Gastroesophageal sphincter (tissue), 4 donors: ENCODE measurements around the gene KRTAP10-2. TPM values are rescaled to one million over a fixed set of nuclear protein-coding genes. Genes with fewer than 3 reads are reported as not detected.
"Not testable (repeated sequence)": the region's sequence is repeated elsewhere in the genome, so short reads cannot be mapped to it uniquely, and the experiment has no call there.

ENCODE experiments used
- ATAC-seq: fragments of 150-250 bp; one replicate; pipeline ENCODE4 v1.9.1; 2016; ENCODE audit warnings: mild to moderate bottlenecking, moderate library complexity
- H3K27ac ChIP-seq, 4 donors: fragments of 200-600 bp; sonication (generic) in 3 of 4; 1 replicate in 3 of 4; 2 replicates in 1 of 4; pipeline ENCODE4 v1.5.1; 2016 to 2019
- H3K27me3 ChIP-seq: fragments of 200-600 bp; sonication (generic); one replicate; pipeline ENCODE4 v1.5.1; 2019
- H3K36me3 ChIP-seq, 2 donors: fragments of 200-600 bp; sonication (generic); one replicate each; pipeline ENCODE4 v1.5.1; 2019; ENCODE audit warnings: control low read depth in 1 of 2
- H3K4me1 ChIP-seq, 3 donors: fragments of 200-600 bp; sonication (generic); 1 replicate in 2 of 3; 2 replicates in 1 of 3; pipeline ENCODE4 v1.5.1; 2016 to 2019; ENCODE audit warnings: control low read depth in 2 of 3
- H3K4me3 ChIP-seq, 2 donors: fragments of 200-600 bp; sonication (generic); one replicate each; pipeline ENCODE4 v1.5.1; 2019; ENCODE audit warnings: mild to moderate bottlenecking in 1 of 2, moderate library complexity in 1 of 2
- H3K9me3 ChIP-seq, 3 donors: fragments of 200-600 bp; sonication (generic); one replicate each; pipeline ENCODE4 v1.5.1; 2017 to 2019; ENCODE audit warnings: control low read depth in 2 of 3
- EP300 ChIP-seq: sonication (generic); formaldehyde crosslinking; IDR thresholded peaks from one replicate; pipeline ENCODE4 v1.6.1; 2017; ENCODE audit warnings: antibody characterized with exemption, mild to moderate bottlenecking
- POLR2A ChIP-seq, 2 donors: fragments of 450-650 bp; IDR thresholded peaks; one replicate each; pipeline ENCODE4 v1.6.1; 2017; ENCODE audit warnings: antibody characterized with exemption in 2 of 2, mild to moderate bottlenecking in 2 of 2, moderate library complexity in 1 of 2
- POLR2AphosphoS5 ChIP-seq: sonication (generic); formaldehyde crosslinking; IDR thresholded peaks from one replicate; pipeline ENCODE4 v1.6.1; 2017; ENCODE audit warnings: antibody characterized with exemption
- WGBS, 2 donors: methylation state at CpG; one replicate each; pipeline ENCODE4 v1.1.5; 2018; ENCODE audit warnings: low coverage in 1 of 2; 5-methylcytosine and 5-hydroxymethylcytosine counted together
- total RNA-seq, 4 donors: library from RNA; depleted of rRNA; stranded (reverse); fragments of >200 nt; gene quantifications; one replicate each; pipeline ENCODE4 v1.1.0, GENCODE V29; 2016
- TF ChIP-seq, protein P1 (sequence below), 4 experiments: fragments of 200-600 bp in 2 of 4; fragments of 450-650 bp in 2 of 4; sonication (generic) in 1 of 4; IDR thresholded peaks; one replicate each; pipeline ENCODE4 v1.5.1; 2017 to 2019; ENCODE audit warnings: antibody characterized with exemption in 4 of 4, mild to moderate bottlenecking in 2 of 4, moderate library complexity in 2 of 4

KRTAP10-2 gene
- total RNA-seq, 4 donors from 2014 or later, result not detected

DNA sequence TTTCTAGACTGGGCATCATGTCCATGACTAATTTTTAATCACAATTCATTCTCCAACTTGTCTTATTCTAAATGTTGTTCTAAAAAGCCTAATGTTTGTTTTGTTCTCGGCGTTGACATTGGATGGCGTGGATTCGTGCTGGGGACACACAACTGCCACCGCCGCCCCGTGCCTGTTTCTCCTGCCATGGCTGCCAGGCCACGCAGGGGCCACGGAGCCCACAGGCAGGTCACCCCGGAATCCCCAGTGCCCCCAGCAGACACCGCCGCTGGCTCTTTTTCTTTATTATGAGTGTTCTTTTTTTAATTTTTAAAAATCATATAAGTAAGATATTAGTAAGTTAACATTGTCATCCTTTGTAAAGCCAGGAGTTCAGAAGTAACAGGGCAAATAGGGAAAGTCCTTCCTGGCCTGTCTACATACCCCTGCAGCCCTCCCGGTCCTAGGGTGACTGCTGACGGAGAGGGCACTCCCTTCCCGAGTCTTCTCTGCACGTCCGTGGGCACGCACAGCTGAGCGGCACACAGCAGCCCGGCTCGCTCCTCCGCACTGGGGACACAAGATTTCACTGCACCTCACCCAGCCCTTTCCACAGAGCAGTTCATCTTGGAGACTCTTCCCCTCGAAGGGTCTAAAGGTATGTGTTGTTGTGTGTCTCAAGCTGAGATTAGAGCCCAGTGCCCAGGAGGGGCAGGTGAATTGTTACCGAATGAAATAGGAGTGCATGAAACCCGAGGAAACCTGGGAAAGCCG is 43.5 kb downstream of the KRTAP10-2 start:
- 83% methylated on average over 6 of the region's 26 CpGs; no CpG with 5 or more reads in 1 of the 2 donors for WGBS, 2 donors
- H3K27ac ChIP-seq, result no peak overlapping the region
- TF ChIP-seq EP300, result no peak
- TF ChIP-seq, protein P1, sequence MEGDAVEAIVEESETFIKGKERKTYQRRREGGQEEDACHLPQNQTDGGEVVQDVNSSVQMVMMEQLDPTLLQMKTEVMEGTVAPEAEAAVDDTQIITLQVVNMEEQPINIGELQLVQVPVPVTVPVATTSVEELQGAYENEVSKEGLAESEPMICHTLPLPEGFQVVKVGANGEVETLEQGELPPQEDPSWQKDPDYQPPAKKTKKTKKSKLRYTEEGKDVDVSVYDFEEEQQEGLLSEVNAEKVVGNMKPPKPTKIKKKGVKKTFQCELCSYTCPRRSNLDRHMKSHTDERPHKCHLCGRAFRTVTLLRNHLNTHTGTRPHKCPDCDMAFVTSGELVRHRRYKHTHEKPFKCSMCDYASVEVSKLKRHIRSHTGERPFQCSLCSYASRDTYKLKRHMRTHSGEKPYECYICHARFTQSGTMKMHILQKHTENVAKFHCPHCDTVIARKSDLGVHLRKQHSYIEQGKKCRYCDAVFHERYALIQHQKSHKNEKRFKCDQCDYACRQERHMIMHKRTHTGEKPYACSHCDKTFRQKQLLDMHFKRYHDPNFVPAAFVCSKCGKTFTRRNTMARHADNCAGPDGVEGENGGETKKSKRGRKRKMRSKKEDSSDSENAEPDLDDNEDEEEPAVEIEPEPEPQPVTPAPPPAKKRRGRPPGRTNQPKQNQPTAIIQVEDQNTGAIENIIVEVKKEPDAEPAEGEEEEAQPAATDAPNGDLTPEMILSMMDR (IDR thresholded peaks at IDR 0.05), result no peak
- no peak for TF ChIP-seq POLR2AphosphoS5
- no peak for TF ChIP-seq POLR2A (IDR thresholded peaks at IDR 0.05)
- peaks cover 78% of the 10 kb centered on the region for H3K27me3 ChIP-seq
- peaks cover 0 to 9% (median 5%) of the 10 kb centered on the region in 3 donors for H3K4me1 ChIP-seq
- no peaks in the 10 kb centered on the region for H3K36me3 ChIP-seq
- H3K9me3 ChIP-seq, result no peaks in the 10 kb centered on the region
- H3K4me3 ChIP-seq, result no peak overlapping the region
- no peak for ATAC-seq

DNA sequence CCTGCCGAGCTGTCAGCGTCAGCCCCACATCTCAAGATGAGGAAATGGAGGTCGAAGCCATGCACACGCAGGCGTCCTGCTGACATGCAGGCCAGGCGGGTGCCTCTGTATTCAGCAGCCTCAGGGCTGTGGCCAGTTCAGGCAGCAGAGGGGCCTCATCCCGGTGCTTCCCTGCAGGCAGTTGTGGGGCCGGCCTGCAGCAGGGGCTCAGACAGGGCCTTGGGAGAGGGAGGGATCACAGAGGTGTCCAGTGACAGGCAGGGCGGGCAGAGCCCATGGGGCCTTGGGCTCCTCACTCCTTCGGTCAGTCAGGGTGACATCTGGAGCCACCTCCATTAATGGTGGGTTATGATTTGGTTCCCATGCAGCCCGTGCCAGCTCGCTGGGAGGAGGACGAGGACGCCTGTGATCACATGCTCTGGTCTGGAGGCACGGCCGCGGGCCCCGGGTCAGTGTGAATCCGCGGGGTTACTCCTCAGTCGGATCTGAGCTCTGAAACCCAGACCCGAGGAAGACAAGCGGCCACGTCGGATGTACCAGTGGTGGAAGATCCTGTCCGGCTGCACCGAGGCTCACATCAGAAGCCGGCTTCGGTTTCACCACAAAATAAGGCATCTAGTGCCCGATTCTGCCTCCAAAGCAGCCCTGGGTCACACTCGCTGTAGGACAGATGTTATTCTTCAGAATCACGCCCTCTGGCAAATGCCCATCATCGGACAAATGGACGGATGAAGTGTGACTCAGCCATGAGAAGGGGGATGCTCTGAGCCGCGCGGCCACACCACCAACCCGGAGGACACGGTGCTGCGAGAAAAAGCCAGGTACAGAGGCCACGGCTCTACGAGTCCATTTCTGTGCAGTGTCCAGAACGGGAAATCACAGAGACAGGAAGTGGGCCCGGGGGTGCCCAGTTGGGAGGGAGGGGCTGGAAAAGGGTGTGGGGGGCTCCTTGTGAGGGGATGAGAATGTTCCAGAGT is 44.7 kb downstream of the KRTAP10-2 start:
- no peak overlapping the region for H3K27ac ChIP-seq
- WGBS, 2 donors, result 60 to 77% methylated on average over 9 to 18 of the region's 44 CpGs
- ATAC-seq, result no peak

DNA sequence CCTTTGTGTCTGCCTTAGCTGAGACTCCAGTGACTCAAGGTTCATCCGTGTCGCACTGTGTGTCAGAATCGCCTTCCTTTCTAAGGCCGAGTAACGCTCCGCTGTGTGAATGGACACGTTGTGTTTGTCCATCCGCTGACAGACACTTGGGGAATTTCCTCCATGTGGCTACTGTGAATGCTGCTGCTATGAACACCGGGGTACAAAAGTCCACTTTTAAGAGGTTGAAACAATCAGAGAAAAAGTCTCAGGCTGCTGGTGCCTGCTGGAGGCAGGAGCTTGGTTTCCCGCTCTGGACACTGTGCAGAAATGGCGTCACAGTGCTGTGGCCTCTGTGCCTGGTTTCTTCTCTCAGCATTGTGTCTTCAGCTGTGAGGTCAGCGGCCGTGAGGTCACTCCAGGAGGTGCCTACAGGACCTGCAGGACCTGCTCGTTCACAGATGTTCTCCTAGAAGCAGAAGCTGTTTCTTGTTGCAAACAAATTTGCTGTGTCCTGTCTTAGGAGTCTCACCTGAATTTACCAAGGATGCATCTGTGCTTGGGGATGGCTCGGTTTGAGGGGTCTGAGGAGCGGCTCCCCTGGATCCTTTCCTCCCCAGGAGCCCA is 45.5 kb downstream of the KRTAP10-2 start:
- peaks cover 77% of the 10 kb centered on the region for H3K27me3 ChIP-seq
- no peak overlapping the region for H3K4me3 ChIP-seq
- H3K27ac ChIP-seq, result no peak overlapping the region
- 68% methylated on average over 12 of the region's 16 CpGs; no CpG with 5 or more reads in 1 of the 2 donors for WGBS, 2 donors
- ATAC-seq, result no peak
- TF ChIP-seq, protein P1 (IDR thresholded peaks at IDR 0.05), result no peak
- no peaks in the 10 kb centered on the region for H3K9me3 ChIP-seq
- no peaks in the 10 kb centered on the region for H3K36me3 ChIP-seq
- peaks cover 0 to 8% (median 5%) of the 10 kb centered on the region in 3 donors for H3K4me1 ChIP-seq

More for the DNA sequence above, 44.7 kb downstream of the KRTAP10-2 start:
- TF ChIP-seq POLR2A (IDR thresholded peaks at IDR 0.05) (no peak), EP300 (no peak), POLR2AphosphoS5 (no peak)
- TF ChIP-seq, protein P1 (IDR thresholded peaks at IDR 0.05), result no peak
- peaks cover 81% of the 10 kb centered on the region for H3K27me3 ChIP-seq
- H3K9me3 ChIP-seq, result no peaks in the 10 kb centered on the region
- no peak overlapping the region for H3K4me3 ChIP-seq
- H3K4me1 ChIP-seq, result peaks cover 0 to 9% (median 5%) of the 10 kb centered on the region in 3 donors
- no peaks in the 10 kb centered on the region for H3K36me3 ChIP-seq

DNA sequence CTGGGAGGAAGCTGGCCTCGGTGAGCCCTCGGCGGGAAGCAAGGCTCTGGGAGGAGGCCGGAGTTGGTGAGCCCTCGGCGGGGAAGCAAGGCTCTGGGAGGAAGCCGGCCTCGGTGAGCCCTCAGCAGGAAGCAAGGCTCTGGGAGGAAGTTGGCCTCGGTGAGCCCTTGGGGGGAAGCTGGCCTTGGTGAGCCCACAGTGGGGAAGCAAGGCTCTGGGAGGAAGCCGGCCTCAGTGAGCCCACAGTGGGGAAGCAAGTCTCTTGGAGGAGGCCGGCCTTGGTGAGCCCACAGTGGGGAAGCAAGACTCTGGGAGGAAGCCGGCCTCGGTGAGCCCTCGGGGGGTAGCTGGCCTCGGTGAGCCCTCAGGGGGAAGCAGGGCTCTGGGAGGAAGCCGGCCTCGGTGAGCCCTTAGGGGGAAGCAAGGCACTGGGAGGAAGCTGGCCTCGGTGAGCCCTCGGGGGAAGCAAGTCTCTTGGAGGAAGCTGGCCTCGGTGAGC is 47.4 kb downstream of the KRTAP10-2 start:
- Histone ChIP-seq H3K27me3 (peaks cover 74% of the 10 kb centered on the region), H3K9me3 (no peaks in the 10 kb centered on the region), H3K4me1 (no peaks in the 10 kb centered on the region), H3K27ac (no peak overlapping the region), H3K36me3 (no peaks in the 10 kb centered on the region), H3K4me3 (no peak overlapping the region)
- 66 to 68% methylated on average over 8 to 9 of the region's 20 CpGs for WGBS, 2 donors
- TF ChIP-seq EP300 (no peak), POLR2AphosphoS5 (no peak), POLR2A (IDR thresholded peaks at IDR 0.05) (no peak)
- TF ChIP-seq, protein P1 (IDR thresholded peaks at IDR 0.05), result no peak
- ATAC-seq, result no peak

DNA sequence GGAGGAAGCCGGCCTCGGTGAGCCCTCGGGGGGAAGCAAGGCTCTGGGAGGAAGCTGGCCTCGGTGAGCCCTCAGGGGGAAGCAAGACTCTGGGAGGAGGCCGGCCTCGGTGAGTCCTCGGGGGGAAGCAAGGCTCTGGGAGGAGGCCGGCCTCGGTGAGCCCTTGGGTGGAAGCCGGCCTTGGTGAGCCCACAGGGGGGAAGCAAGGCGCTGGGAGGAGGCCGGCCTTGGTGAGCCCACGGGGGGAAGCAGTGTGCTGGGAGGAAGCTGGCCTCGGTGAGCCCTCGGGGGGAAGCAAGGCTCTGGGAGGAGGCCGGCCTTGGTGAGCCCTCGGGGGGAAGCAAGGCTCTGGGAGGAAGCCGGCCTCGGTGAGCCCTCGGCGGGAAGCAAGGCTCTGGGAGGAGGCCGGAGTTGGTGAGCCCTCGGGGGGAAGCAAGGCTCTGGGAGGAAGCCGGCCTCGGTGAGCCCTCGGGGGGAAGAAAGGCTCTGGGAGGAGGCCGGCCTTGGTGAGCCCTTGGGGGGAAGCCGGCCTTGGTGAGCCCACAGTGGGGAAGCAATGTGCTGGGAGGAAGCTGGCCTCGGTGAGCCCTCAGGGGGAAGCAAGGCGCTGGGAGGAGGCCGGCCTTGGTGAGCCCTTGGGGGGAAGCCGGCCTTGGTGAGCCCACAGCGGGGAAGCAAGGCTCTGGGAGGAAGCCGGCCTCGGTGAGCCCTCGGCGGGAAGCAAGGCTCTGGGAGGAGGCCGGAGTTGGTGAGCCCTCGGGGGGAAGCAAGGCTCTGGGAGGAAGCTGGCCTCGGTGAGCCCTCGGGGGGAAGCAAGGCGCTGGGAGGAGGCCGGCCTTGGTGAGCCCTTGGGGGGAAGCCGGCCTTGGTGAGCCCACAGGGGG is 48.1 kb downstream of the KRTAP10-2 start:
- not testable (repeated sequence) for H3K4me1 ChIP-seq, H3K9me3 ChIP-seq, H3K27ac ChIP-seq, ATAC-seq, H3K36me3 ChIP-seq, H3K4me3 ChIP-seq
- peaks cover 74% of the 10 kb centered on the region for H3K27me3 ChIP-seq
- WGBS, 2 donors, result 62 to 69% methylated on average over 19 of the region's 44 CpGs
